H7 (cell line): ENCODE data around the gene RNF34. TPM values are rescaled to one million over a fixed set of nuclear protein-coding genes. Genes with fewer than 3 reads are reported as not detected.

Experiments
- DNase-seq: peaks from one replicate; pipeline ENCODE4 v3.0.0; 2012
- H3K27me3 ChIP-seq: 2 replicates; pipeline ENCODE4 v1.6.0; 2011; ENCODE audit warnings: mild to moderate bottlenecking, low read length; ENCODE audit not compliant: control insufficient read depth, insufficient read depth
- H3K36me3 ChIP-seq: replicated peaks from 2 replicates; pipeline ENCODE4 v1.5.1; 2011; ENCODE audit warnings: low read length; ENCODE audit not compliant: control insufficient read depth, insufficient read depth
- H3K4me3 ChIP-seq: 2 replicates; pipeline ENCODE4 v1.5.1; 2011; ENCODE audit warnings: low read depth, mild to moderate bottlenecking, control low read depth, low read length, moderate library complexity; ENCODE audit not compliant: insufficient read depth
- total RNA-seq: library from RNA; depleted of rRNA; stranded (reverse); fragments of >200 nt; shearing (Covaris generic); gene quantifications from 2 replicates; pipeline ENCODE4 v1.2.3, GENCODE V29; 2014

RNF34 gene
- total RNA-seq, 1 experiment from 2014 or later, result 82.4 TPM

DNA sequence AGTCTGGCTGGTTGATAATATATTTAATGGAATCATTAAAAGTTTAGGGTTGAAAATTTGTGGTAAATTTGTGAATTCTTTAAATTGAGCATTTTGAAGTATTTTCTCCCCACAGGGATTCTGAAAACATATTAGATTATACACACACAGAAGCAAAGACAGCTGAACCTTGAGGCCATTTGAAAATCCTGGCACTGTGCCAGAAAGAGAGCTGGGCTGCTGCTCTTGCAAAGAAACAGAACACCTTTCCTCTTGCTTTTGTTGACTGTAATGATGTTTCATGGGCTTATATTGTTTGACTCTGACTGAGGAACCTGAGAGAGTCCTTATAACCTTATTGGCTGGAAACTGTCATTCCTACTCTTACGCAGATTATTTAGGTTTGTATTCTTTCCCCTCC, 4.8 kb downstream of the RNF34 start:
- H3K4me3 ChIP-seq, result no peak overlapping the region
- no peaks in the 10 kb centered on the region for H3K27me3 ChIP-seq
- H3K36me3 ChIP-seq, result peaks cover 7% of the 10 kb centered on the region
- no peak for DNase-seq

DNA sequence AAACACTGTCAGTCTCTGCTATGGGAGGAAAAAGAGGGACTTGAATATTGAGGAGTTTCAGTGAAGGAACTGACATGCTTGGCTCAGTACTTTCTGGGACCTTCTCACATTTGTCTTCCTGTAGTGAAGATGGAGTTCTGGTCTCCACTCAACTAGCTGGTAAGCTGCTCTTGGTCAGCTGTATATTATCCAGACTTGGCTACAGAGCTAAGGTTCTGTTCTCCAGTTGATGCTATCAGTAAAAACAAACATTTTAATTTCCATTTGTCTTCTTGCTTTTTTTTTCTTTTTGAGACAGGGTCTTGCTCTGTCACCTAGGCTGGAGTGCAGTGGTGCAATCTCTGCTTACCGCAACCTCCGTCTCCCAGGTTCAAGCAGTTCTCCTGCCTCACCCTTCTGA, 5.3 kb downstream of the RNF34 start:
- no peaks in the 10 kb centered on the region for H3K27me3 ChIP-seq
- DNase-seq, result no peak
- peaks cover 7% of the 10 kb centered on the region for H3K36me3 ChIP-seq
- no peak overlapping the region for H3K4me3 ChIP-seq

DNA sequence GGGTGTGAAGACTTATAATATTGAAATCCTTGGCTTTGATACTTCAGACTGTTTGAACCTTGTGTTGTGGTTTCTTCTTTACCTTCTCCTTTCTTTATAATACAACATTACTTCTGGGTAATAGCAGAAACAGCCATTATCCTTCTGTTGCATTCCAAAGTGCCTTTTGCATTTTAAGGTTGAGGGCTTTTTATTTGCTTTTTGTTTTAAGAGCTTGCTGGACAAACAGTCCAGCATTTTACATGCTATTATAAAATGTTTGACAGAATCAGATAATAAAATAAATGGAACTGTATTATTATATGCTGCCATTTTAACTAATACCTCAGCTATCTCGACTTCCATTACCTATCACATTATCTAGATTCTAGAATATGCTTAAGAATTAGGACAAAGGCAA, 14.0 kb downstream of the RNF34 start:
- Histone ChIP-seq H3K36me3 (peaks cover 13% of the 10 kb centered on the region), H3K4me3 (no peak overlapping the region), H3K27me3 (no peaks in the 10 kb centered on the region)
- DNase-seq, result no peak

DNA sequence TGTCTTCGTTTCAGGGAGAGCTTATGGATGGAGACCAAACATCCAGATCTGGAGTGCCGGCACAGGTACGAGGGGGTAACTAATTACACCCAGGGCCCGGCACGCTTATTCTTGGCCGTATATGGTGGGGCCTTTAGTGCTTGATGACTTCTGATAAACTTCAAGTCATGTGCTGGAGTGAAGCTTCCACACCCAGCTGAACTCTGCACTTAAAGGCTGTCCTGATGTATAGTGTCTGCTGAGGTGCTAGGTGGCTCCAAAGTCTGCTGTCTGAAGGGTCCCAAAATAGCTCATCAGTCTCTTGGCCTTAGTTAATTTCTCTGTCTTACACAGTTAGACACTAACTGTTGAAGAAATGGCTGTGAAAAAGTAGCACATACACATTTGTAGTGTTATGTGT, 17.9 kb downstream of the RNF34 start:
- Histone ChIP-seq H3K36me3 (peaks cover 26% of the 10 kb centered on the region), H3K27me3 (no peaks in the 10 kb centered on the region), H3K4me3 (no peak overlapping the region)
- DNase-seq, result no peak

DNA sequence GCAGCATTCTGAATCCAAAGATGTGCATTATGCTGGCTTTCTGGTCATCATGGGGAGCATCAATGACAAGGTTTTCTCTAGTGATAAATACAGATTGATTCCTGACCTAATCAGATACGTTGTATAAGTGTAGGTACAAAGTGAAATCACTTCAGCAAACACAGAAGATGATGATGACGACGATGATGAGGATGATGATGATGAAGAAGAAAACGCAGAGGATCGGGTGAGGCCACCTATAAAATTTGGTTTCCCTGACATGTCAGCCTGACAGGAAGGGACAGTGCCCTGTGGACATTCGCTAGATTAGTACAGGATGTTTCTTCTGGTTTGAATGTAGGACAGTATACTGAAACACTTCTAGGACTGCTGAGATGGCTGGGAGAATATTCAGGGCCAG, 20.2 kb downstream of the RNF34 start:
- no peaks in the 10 kb centered on the region for H3K27me3 ChIP-seq
- DNase-seq, result no peak
- no peak overlapping the region for H3K4me3 ChIP-seq
- peaks cover 40% of the 10 kb centered on the region for H3K36me3 ChIP-seq

DNA sequence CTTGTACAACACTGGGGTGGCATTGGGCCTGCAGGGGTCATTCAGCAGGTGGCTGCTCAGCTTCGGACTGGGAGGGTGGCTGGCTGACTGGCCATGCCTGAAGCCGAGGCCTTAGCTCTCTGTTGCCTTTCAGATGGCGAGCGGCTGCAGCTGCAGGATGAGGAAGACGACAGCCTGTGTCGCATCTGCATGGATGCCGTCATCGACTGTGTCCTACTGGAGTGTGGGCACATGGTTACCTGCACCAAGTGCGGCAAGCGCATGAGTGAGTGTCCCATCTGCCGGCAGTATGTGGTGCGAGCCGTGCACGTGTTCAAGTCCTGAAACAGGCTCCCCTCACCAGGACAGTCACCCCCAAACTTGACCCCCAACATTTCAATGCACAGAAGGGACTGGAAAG, 23.3 kb downstream of the RNF34 start:
- Histone ChIP-seq H3K4me3 (no peak overlapping the region), H3K27me3 (no peaks in the 10 kb centered on the region), H3K36me3 (peaks cover 36% of the 10 kb centered on the region)
- DNase-seq, result no peak

DNA sequence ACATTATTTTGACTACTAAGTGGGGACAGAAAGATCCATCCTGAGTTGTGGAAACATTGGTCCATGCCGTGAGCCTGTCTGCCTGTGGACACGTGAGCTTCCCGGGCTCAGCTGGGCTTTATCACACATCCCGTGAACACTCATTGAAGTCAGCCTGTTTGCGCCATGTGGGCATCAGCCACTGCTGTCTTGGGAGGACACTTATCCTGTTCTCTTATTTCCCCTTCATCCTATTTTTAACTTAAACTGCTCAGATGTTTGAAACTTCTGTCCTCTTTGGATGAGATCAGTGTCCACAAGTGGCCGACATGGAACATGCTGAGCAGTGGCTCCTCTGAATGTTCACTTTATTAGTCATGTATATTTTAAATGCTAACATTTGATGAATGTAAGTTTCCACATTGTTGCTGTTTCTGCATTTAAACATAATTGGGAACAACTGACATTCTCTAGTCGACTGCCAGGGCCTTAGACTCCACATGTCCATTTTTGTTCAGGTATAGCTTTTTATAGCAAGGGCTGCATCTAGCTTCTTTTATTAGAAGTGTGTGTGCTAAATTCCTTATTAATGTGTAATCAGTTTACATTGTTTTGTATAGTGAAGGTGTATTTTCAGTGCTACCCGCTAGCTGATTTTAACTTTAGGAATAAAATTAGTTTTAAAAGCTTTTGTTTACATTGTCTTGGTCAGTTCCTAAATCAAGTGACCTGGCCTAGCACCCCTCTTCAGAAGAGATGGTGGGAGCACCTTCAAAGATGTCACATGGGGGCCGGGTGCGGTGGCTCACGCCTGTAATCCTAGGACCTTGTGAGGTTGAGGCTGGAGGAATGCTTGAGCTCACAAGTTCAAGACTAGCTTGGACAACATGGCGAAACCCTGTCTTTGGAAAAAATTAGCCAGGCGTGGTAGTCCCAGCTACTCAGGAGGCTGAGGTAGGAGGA, 24.0 kb downstream of the RNF34 start:
- no peak for DNase-seq
- H3K36me3 ChIP-seq, result peaks cover 41% of the 10 kb centered on the region
- no peak overlapping the region for H3K4me3 ChIP-seq
- no peaks in the 10 kb centered on the region for H3K27me3 ChIP-seq

DNA sequence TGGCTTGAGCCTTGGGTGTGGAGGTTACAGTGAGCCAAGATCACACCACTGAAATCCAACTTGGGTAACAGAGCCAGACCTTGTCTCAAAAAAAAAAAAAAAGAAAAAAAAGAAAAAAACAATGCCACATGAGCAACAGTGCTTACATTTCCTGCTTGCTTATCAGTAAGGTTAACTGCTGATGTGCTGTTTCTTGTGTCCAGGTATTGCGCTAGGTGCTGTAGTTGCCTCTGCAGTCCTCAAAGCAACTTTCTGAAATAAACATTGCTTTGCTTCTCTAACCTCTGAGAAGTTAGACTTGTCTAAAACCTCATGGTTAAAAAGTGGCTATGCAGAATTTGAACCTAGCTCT, 24.7 kb downstream of the RNF34 start:
- H3K27me3 ChIP-seq, result no peaks in the 10 kb centered on the region
- no peak overlapping the region for H3K4me3 ChIP-seq
- H3K36me3 ChIP-seq, result peaks cover 45% of the 10 kb centered on the region
- no peak for DNase-seq

DNA sequence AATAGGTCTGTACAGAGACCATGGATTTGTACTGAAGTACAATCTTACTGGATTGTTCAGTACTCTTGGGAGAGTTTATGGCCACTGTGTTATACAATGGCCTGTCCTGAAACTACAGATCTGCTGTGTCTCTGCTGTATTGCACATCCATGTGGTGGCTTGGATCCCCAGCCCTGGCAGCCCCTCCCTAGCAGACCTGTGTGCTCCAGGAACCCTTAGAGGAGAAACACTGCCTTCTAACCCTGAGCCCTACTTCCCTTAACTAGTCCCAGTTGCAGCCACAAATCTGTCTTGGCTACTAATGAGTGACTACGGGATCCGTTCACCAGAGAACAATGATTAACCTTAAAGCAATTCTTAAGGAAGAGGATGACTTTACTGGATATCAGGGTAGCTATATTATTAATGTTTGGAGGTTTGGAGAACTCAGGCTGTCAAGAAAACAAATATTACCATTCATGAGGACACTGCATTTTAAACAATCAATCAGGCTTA, 27.7 kb downstream of the RNF34 start:
- no peak for DNase-seq
- no peak overlapping the region for H3K4me3 ChIP-seq
- peaks cover 46% of the 10 kb centered on the region for H3K36me3 ChIP-seq
- H3K27me3 ChIP-seq, result no peaks in the 10 kb centered on the region

DNA sequence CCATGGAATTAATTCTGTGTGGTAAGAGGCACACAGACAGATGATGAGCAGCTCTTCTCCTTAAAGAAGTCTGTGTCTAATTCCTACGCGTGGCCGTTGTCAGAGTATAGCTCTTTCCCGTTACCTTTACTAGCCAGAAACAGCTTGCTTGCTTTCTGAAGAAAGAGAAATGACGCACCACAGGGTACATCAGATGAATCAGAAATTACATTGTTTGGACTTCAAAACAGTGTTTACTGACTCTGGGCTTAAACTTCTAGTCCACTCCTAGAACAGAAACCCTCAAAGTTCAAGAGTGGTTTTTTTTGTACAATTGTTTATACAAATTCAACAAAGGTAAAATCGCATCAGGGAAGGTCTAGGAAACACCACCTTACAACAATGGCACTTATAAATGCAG, 29.0 kb downstream of the RNF34 start:
- no peak overlapping the region for H3K4me3 ChIP-seq
- no peaks in the 10 kb centered on the region for H3K27me3 ChIP-seq
- H3K36me3 ChIP-seq, result peaks cover 44% of the 10 kb centered on the region
- no peak for DNase-seq

DNA sequence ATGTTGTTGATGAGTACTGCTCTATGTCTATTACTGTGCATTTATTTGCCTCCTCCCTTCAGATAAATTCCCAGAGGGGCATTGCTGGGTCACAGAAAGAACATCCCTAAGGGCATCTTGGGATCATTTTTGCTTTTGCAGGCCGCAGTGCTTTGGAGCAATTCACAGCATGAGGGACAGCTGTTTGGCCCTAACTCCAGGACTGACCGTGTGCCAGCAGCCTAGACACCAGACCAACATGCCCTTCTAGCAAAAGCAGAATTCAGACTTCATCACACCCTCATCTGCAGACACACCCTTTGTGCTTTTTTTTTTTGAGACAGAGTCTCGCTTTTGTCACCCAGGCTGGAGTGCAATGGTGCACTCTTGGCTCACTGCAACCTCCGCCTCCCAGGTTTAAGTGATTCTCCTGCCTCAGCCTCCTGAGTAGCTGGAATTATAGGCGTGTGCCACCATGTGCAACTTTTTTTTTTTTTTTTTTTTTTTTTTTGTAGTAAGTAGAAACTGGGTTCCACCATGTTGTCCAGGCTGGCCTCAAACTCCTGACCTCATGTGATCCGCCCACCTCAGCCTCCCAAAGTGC, 31.0 kb downstream of the RNF34 start:
- peaks cover 34% of the 10 kb centered on the region for H3K36me3 ChIP-seq
- H3K27me3 ChIP-seq, result no peaks in the 10 kb centered on the region
- H3K4me3 ChIP-seq, result no peak overlapping the region
- no peak for DNase-seq

DNA sequence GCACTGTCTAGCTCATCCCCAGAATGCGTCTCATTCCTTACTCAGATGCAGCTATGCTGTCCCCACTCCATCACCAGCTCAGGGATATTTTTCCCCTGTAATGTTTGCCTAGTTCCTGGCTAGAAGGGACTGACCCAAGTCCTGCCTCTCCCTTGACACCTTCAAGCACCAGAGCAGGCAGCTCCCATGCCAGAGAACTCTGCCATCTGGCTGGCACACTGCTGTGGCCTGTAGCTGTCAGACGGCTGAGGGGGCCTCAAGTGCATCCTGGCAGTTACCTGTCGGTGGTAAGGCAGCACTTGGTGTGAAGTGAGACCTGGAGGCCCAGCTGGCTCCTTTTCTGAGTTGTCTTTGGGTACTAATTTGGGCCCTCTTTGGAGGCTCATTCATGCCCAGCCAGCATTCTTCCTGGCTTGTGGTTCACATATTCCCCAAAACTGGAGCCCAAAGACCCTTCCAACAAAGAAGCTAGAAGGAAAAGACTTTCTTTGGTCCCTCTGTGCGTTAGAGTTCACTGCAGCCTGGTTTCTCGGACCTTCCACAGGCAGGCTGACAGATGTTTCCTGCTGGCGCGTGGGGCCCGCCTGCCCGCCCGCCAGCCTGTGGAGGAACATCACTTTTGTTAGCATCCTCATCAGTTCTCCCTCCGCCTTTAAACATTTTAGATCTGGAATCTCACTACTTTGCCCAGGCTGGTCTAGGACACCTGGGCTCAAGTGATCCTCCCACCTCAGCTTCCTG, 33.0 kb downstream of the RNF34 start:
- Histone ChIP-seq H3K27me3 (no peaks in the 10 kb centered on the region), H3K36me3 (peaks cover 29% of the 10 kb centered on the region)

DNA sequence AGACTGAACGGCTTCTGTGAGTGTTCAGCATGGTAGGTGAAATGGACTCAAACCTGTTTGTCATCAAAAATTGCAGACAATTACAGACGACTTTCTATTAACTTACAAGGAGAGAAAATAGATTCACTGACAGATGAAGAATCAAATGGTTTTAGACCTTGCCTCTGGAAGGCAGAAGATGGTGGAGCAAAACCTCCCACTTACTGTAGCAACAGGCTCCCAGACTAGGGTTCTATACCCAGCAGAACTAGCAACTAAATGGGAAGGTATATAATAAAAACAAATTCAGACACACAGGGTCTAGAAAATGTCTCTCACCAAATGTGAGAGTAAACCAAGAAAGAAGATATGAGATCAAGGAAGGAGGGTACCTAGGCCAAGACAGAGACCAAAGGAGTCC, 36.8 kb downstream of the RNF34 start:
- Histone ChIP-seq H3K36me3 (peaks cover 34% of the 10 kb centered on the region), H3K4me3 (no peak overlapping the region), H3K27me3 (no peaks in the 10 kb centered on the region)
- DNase-seq, result no peak

More for the DNA sequence above, 33.0 kb downstream of the RNF34 start:
- no peak for DNase-seq
- no peak overlapping the region for H3K4me3 ChIP-seq

DNA sequence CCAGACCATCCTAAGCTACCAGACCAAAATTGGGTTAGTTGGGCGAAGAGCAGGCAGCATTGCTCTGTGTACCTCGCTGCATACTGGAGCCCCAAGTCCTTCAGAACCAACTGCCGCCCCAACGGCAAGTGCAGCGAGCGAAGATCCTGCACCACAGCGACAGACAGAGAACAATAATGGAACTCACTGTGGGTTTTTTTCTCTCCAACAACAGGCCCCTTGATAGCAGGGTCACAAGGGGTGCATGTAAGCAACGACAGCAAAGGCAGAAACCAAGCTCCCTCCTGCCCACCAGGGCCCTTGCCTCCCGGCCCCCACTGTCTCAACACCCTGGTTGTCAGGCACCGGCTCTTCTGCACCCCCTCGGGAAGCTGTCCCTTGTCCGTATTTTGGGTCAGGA, 39.0 kb downstream of the RNF34 start:
- Histone ChIP-seq H3K4me3 (no peak overlapping the region), H3K27me3 (no peaks in the 10 kb centered on the region), H3K36me3 (peaks cover 36% of the 10 kb centered on the region)
- DNase-seq, result no peak

DNA sequence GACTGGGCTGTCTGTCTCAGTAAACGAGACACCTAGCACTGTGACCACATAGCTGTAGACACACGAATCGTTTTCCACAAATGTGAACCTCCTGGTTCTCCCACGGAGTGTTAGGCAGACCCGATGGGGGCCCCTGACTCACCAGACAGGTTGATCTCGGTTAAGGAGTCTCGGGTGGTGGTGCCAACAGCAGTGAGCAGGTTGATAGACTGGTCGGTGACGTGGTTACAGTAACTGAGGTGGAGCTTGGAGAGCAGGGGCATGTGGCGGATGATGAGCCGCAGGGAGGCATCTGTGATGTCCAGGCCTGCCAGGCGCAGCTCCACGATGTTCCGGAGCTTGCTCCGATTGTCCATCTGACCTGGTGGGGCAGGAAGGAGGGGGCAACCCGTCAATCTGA, 39.8 kb downstream of the RNF34 start:
- H3K4me3 ChIP-seq, result no peak overlapping the region
- DNase-seq, result no peak
- H3K36me3 ChIP-seq, result peaks cover 35% of the 10 kb centered on the region
- H3K27me3 ChIP-seq, result no peaks in the 10 kb centered on the region
